ENCODE data around the gene AZI2.

- no peak for TF ChIP-seq ZNF274 (IDR thresholded peaks at IDR 0.05; ENCODE audit: low read depth, low read length)
- TF ChIP-seq YY1 (IDR thresholded peaks at IDR 0.05; ENCODE audit: insufficient read depth, insufficient read length), result no peak
Measured at GRCh38 chr3:28290863-28291300, 57.7 kb downstream of the AZI2 start.

Data from NT2/D1 (cell line).